Measurements from ENCODE around the gene GJA4.

GJA4 gene

GRCh38 chr1:34792868-34793727, at the start of gene GJA4:
GJA4 (plus strand) TSS chr1:34792999; CDS start chr1:34794214, 1,215 bp downstream.
- no peak for DNase-seq (ENCODE audit: low spot score)

GRCh38 chr1:34743775-34744174, 49.0 kb upstream of the GJA4 start:
- DNase-seq (ENCODE audit: low spot score): no peak

GRCh38 chr1:34744851-34745250, 47.9 kb upstream of the GJA4 start:
- no peak for DNase-seq (ENCODE audit: low spot score)

- no peak for DNase-seq (ENCODE audit: low spot score)
Measured at GRCh38 chr1:34745666-34746065, 47.1 kb upstream of the GJA4 start.

GRCh38 chr1:34746101-34746500, 46.7 kb upstream of the GJA4 start:
- no peak for DNase-seq (ENCODE audit: low spot score)

- no peak for DNase-seq (ENCODE audit: low spot score)
Measured at GRCh38 chr1:34746785-34747637, 45.8 kb upstream of the GJA4 start.

GRCh38 chr1:34747638-34747941, 45.2 kb upstream of the GJA4 start:
- no peak for DNase-seq (ENCODE audit: low spot score)

GRCh38 chr1:34749992-34750391, 42.8 kb upstream of the GJA4 start:
- DNase-seq (ENCODE audit: low spot score): no peak

GRCh38 chr1:34750610-34751009, 42.2 kb upstream of the GJA4 start:
- no peak for DNase-seq (ENCODE audit: low spot score)

- DNase-seq (ENCODE audit: low spot score): no peak
Measured at GRCh38 chr1:34753163-34753562, 39.6 kb upstream of the GJA4 start.

- no peak for DNase-seq (ENCODE audit: low spot score)
Measured at GRCh38 chr1:34754964-34755637, 37.7 kb upstream of the GJA4 start, which contains the start of gene GJB5. GJB5 (plus strand) TSS chr1:34755047; CDS start chr1:34757331, 2,284 bp downstream.

- no peak for DNase-seq (ENCODE audit: low spot score)
Measured at GRCh38 chr1:34755961-34756360, 36.8 kb upstream of the GJA4 start.

- DNase-seq (ENCODE audit: low spot score): no peak
Measured at GRCh38 chr1:34757386-34757785, 35.4 kb upstream of the GJA4 start.

GRCh38 chr1:34758751-34759150, 34.0 kb upstream of the GJA4 start:
- DNase-seq (ENCODE audit: low spot score): no peak

- DNase-seq (ENCODE audit: low spot score): no peak
Measured at GRCh38 chr1:34759503-34760357, 33.1 kb upstream of the GJA4 start, which contains the start of gene GJB4. GJB4 (plus strand) TSS chr1:34759740; CDS start chr1:34761255, 1,515 bp downstream.

- DNase-seq (ENCODE audit: low spot score): no peak
Measured at GRCh38 chr1:34761176-34761761, 31.5 kb upstream of the GJA4 start.

GRCh38 chr1:34761776-34762307, 31.0 kb upstream of the GJA4 start:
- DNase-seq (ENCODE audit: low spot score): no peak

- DNase-seq (ENCODE audit: low spot score): no peak
Measured at GRCh38 chr1:34762474-34763141, 30.2 kb upstream of the GJA4 start.

- DNase-seq (ENCODE audit: low spot score): peak; percentile 38
Measured at GRCh38 chr1:34763142-34763781, 29.5 kb upstream of the GJA4 start.

- DNase-seq (ENCODE audit: low spot score): no peak
Measured at GRCh38 chr1:34768856-34769255, 23.9 kb upstream of the GJA4 start.
